Measurements from ENCODE around the gene CACNA1B. TPM values are rescaled to one million over a fixed set of nuclear protein-coding genes. Genes with fewer than 3 reads are reported as not detected.

Gene CACNA1B
- total and polyA plus RNA-seq, 2 donors from 2014 or later: 0.03 TPM; not detected in 1

GRCh38 chr9:138071731-138072130 is 194.1 kb downstream of the CACNA1B start:
- intact Hi-C loops (cut with DNase I): no loop called here
- Histone ChIP-seq H3K36me3 (ENCODE audit: control insufficient read depth in 2 of 3, insufficient read depth in 3 of 3, low read length in 3 of 3) (no peaks in the 10 kb centered on the region), H3K27ac (ENCODE audit: low read depth in 2 of 2, low read length in 2 of 2) (no peak overlapping the region), H3K9me3 (ENCODE audit: control insufficient read depth in 2 of 3, insufficient read depth in 1 of 3, low read length in 3 of 3) (no peaks in the 10 kb centered on the region), H3K9ac (ENCODE audit: low read length in 3 of 3) (no peak overlapping the region), H3K4me3 (ENCODE audit: low read length in 3 of 3) (no peak overlapping the region), H3K4me1 (ENCODE audit: control insufficient read depth in 2 of 3, insufficient read depth in 2 of 3, low read depth in 1 of 3, low read length in 3 of 3) (no peaks in the 10 kb centered on the region), H3K27me3 (ENCODE audit: control insufficient read depth, insufficient read depth, low read length) (no peaks in the 10 kb centered on the region)
- DNase-seq: peak in 2 of 5 donors; percentile 5 to 40
- TF ChIP-seq CTCF (IDR thresholded peaks at IDR 0.05; ENCODE audit: borderline replicate concordance, extremely low read depth, insufficient read depth): no peak
- no peak for FAIRE-seq

- Histone ChIP-seq H3K27ac (ENCODE audit: low read depth in 2 of 2, low read length in 2 of 2) (no peak overlapping the region), H3K27me3 (ENCODE audit: control insufficient read depth, insufficient read depth, low read length) (no peaks in the 10 kb centered on the region), H3K36me3 (ENCODE audit: control insufficient read depth in 2 of 3, insufficient read depth in 3 of 3, low read length in 3 of 3) (no peaks in the 10 kb centered on the region), H3K9me3 (ENCODE audit: control insufficient read depth in 2 of 3, insufficient read depth in 1 of 3, low read length in 3 of 3) (no peaks in the 10 kb centered on the region), H3K4me1 (ENCODE audit: control insufficient read depth in 2 of 3, insufficient read depth in 2 of 3, low read depth in 1 of 3, low read length in 3 of 3) (no peaks in the 10 kb centered on the region), H3K4me3 (ENCODE audit: low read length in 3 of 3) (no peak overlapping the region), H3K9ac (ENCODE audit: low read length in 3 of 3) (no peak overlapping the region)
- intact Hi-C loops (cut with DNase I): no loop called here
- FAIRE-seq: no peak
- no peak for TF ChIP-seq CTCF (IDR thresholded peaks at IDR 0.05; ENCODE audit: borderline replicate concordance, extremely low read depth, insufficient read depth)
- peak in 2 of 5 donors; percentile 8 to 64 for DNase-seq
Measured at GRCh38 chr9:138072161-138072842, 194.7 kb downstream of the CACNA1B start.

GRCh38 chr9:138072897-138073296 is 195.3 kb downstream of the CACNA1B start:
- intact Hi-C loops (cut with DNase I): no loop called here

More at GRCh38 chr9:138072897-138073296, 195.3 kb downstream of the CACNA1B start:
- Histone ChIP-seq H3K27ac (ENCODE audit: low read depth in 2 of 2, low read length in 2 of 2) (no peak overlapping the region), H3K9me3 (ENCODE audit: control insufficient read depth in 2 of 3, insufficient read depth in 1 of 3, low read length in 3 of 3) (no peaks in the 10 kb centered on the region), H3K36me3 (ENCODE audit: control insufficient read depth in 2 of 3, insufficient read depth in 3 of 3, low read length in 3 of 3) (no peaks in the 10 kb centered on the region), H3K4me1 (ENCODE audit: control insufficient read depth in 2 of 3, insufficient read depth in 2 of 3, low read depth in 1 of 3, low read length in 3 of 3) (no peaks in the 10 kb centered on the region), H3K27me3 (ENCODE audit: control insufficient read depth, insufficient read depth, low read length) (no peaks in the 10 kb centered on the region), H3K4me3 (ENCODE audit: low read length in 3 of 3) (no peak overlapping the region), H3K9ac (ENCODE audit: low read length in 3 of 3) (no peak overlapping the region)
- FAIRE-seq (no peak), DNase-seq (peak in 2 of 5 donors; percentile 2 to 53)
- TF ChIP-seq CTCF (IDR thresholded peaks at IDR 0.05; ENCODE audit: borderline replicate concordance, extremely low read depth, insufficient read depth): no peak

All from kidney (tissue), 14 donors.